K562 (cell line): Measurements from ENCODE around the gene CFAP69. TPM values are rescaled to one million over a fixed set of nuclear protein-coding genes. Genes with fewer than 3 reads are reported as not detected.

Source experiments
- AFF1 ChIP-seq, 2 experiments: fragments of 450-650 bp; IDR thresholded peaks; 2 replicates each; pipeline ENCODE4 v1.6.1; 2018; ENCODE audit warnings: mild to moderate bottlenecking in 2 of 2, low read depth in 1 of 2; ENCODE audit not compliant: partially characterized antibody in 2 of 2
- ARID1B ChIP-seq: fragments of 450-650 bp; IDR thresholded peaks from 2 replicates; pipeline ENCODE4 v1.6.1; 2016; ENCODE audit warnings: antibody characterized with exemption, mild to moderate bottlenecking, inconsistent platforms
- CREBBP ChIP-seq: IDR thresholded peaks from one replicate; pipeline ENCODE4 v1.6.1; 2012; ENCODE audit warnings: low read depth, mild to moderate bottlenecking, control low read depth, inconsistent platforms, low read length
- DIDO1 ChIP-seq: fragments of 450-650 bp; IDR thresholded peaks from 2 replicates; pipeline ENCODE4 v1.6.1; 2016; ENCODE audit warnings: low read depth, missing biosample characterization, missing genetic modification characterization
- FOXK2 ChIP-seq, 2 experiments: fragments of 450-650 bp; IDR thresholded peaks in 1 of 2; conservative IDR thresholded peaks in 1 of 2; 2 replicates each; pipeline ENCODE4 v1.6.1; 2016; ENCODE audit warnings: low read depth in 2 of 2, mild to moderate bottlenecking in 1 of 2
- IRF9 ChIP-seq: fragments of 450-650 bp; IDR thresholded peaks from 2 replicates; pipeline ENCODE4 v1.6.1; 2016; ENCODE audit warnings: missing biosample characterization, missing genetic modification characterization
- JUN ChIP-seq, 2 experiments: sonication (generic) in 1 of 2; formaldehyde crosslinking in 1 of 2; IDR thresholded peaks; 2 replicates each; pipeline versions ENCODE4 v1.6.1 to v1.8.0; 2012 to 2022; ENCODE audit warnings: borderline replicate concordance in 2 of 2, mild to moderate bottlenecking in 2 of 2, improper control_type of control experiment in 1 of 2, low read depth in 1 of 2, low read length in 1 of 2, missing genetic modification reagents in 1 of 2
- KAT8 ChIP-seq: fragments of 450-650 bp; IDR thresholded peaks from 2 replicates; pipeline ENCODE4 v1.6.1; 2016; ENCODE audit warnings: low read depth, mild to moderate bottlenecking
- MITF ChIP-seq: IDR thresholded peaks from 2 replicates; pipeline ENCODE4 v1.6.1; 2014; ENCODE audit warnings: antibody characterized with exemption
- PML ChIP-seq: IDR thresholded peaks from 2 replicates; pipeline ENCODE4 v1.6.1; 2012; ENCODE audit warnings: low read length, inconsistent platforms
- POLR2G ChIP-seq: fragments of 200-400 bp; formaldehyde crosslinking; IDR thresholded peaks from 2 replicates; pipeline ENCODE4 v1.6.1; 2017; ENCODE audit warnings: low read depth, mild to moderate bottlenecking, antibody characterized with exemption, low read length, moderate library complexity
- SETDB1 ChIP-seq: IDR thresholded peaks from one replicate; pipeline ENCODE4 v1.6.1; 2012; ENCODE audit warnings: low read length, control low read depth, inconsistent platforms
- SIN3B ChIP-seq: fragments of 450-650 bp; IDR thresholded peaks from 2 replicates; pipeline ENCODE4 v1.6.1; 2017; ENCODE audit warnings: low read depth, mild to moderate bottlenecking, moderate library complexity
- TCF7 ChIP-seq: sonication (generic); IDR thresholded peaks from 2 replicates; pipeline ENCODE4 v1.6.1; 2016; ENCODE audit warnings: antibody characterized with exemption, borderline replicate concordance
- YY1 ChIP-seq, 3 experiments: IDR thresholded peaks; 2 replicates each; pipeline ENCODE4 v1.6.1; 2011; ENCODE audit warnings: low read length in 2 of 3, mild to moderate bottlenecking in 2 of 3, moderate library complexity in 2 of 3, borderline replicate concordance in 1 of 3, control low read depth in 1 of 3, low read depth in 1 of 3; ENCODE audit not compliant: insufficient read depth in 3 of 3, insufficient replicate concordance in 2 of 3, control insufficient read depth in 1 of 3, insufficient read length in 1 of 3; ENCODE audit errors: extremely low read depth in 1 of 3
- ZNF134 ChIP-seq: fragments of 250-450 bp; sonication (Bioruptor Pico); conservative IDR thresholded peaks from 2 replicates; pipeline ENCODE4 v1.4.0; 2020
- ZNF639 ChIP-seq, 2 experiments: fragments of 200-800 bp in 1 of 2; sonication (Bioruptor generic) in 1 of 2; sonication (generic) in 1 of 2; formaldehyde crosslinking in 1 of 2; IDR thresholded peaks in 1 of 2; conservative IDR thresholded peaks in 1 of 2; 2 replicates each; pipeline versions ENCODE4 v1.5.0 to v1.6.1; 2016 to 2020; ENCODE audit warnings: missing compliant biosample characterization in 1 of 2, missing genetic modification characterization in 1 of 2, missing genetic modification reagents in 1 of 2
- polyA plus RNA-seq, 8 experiments: library from polyadenylated mRNA; depleted of rRNA in 4 of 8; stranded (reverse) in 5 of 8; unstranded in 3 of 8; fragments of >200 nt; fragmentation: Nextera tagmentation in 2 of 8; fragmentation: Illumina TruSeq in 1 of 8; extraction: Ambion mirVana in 2 of 8; extraction: Trizol in 1 of 8; gene quantifications; 2 replicates each; pipeline versions ENCODE4 v1.2.1 to v1.2.3, GENCODE V29; 2011 to 2014; ENCODE audit warnings: inconsistent platforms in 1 of 8, missing spikeins in 1 of 8
- total RNA-seq, 7 experiments: library from RNA; depleted of rRNA in 6 of 7; stranded (reverse); fragments of >200 nt in 6 of 7; fragmentation: Illumina TruSeq in 2 of 7; extraction: Trizol in 2 of 7; gene quantifications; 2 replicates each; pipeline versions ENCODE4 v1.2.1 to v1.2.3, GENCODE V29; 2011 to 2021; ENCODE audit warnings: low replicate concordance in 1 of 7

Gene CFAP69
- total and polyA plus RNA-seq, 9 of the 15 experiments (the other 6 are each of a cell fraction or from before 2014, with no cell fraction given), result 0.24 to 5.1 (median 1.7) TPM

GRCh38 chr7:90346336-90347125 lies 101.6 kb downstream of the CFAP69 start, which contains the start of gene GTPBP10 (continued):
- TF ChIP-seq IRF9 (tag) (0 out of 2 replicates have a peak, but pooled peaks have one; percentile 29), SIN3B (peak; percentile 91; the same call in 1 of the 2 replicates), YY1 (IDR thresholded peaks at IDR 0.05; ENCODE audit: borderline replicate concordance in 1 of 3, control insufficient read depth in 1 of 3, extremely low read depth in 1 of 3, insufficient read depth in 3 of 3, insufficient read length in 1 of 3, insufficient replicate concordance in 2 of 3, low read depth in 1 of 3, low read length in 2 of 3) (peak; percentile 44 to 91 (median 84)), CREBBP (no peak), SETDB1 (no peak), DIDO1 (tag) (peak; percentile 93), KAT8 (peak; percentile 87; the same call in 1 of the 2 replicates), JUN (IDR thresholded peaks at IDR 0.05; ENCODE audit: borderline replicate concordance, low read depth, low read length) (peak; percentile 55; the same call in 1 of the 2 replicates), JUN (CRISPR knock-in tag; IDR thresholded peaks at IDR 0.05; ENCODE audit: borderline replicate concordance) (no peak; the same call in 1 of the 2 replicates), AFF1 (IDR thresholded peaks at IDR 0.05; ENCODE audit: low read depth in 1 of 2, partially characterized antibody in 2 of 2) (peak; percentile 18 to 92), FOXK2 (conservative IDR thresholded peaks at IDR 0.05 in 1 of 2, IDR thresholded peaks at IDR 0.05 in 1 of 2; ENCODE audit: low read depth in 2 of 2) (peak; percentile 97 to 98), ZNF134 (CRISPR knock-in tag) (no peak), POLR2G (peak; percentile 95), ARID1B (peak; percentile 54; the same call in 1 of the 2 replicates), PML (peak; percentile 91), TCF7 (no peak), MITF (no peak; the same call in 1 of the 2 replicates), ZNF639 (CRISPR knock-in tag; conservative IDR thresholded peaks at IDR 0.05 in 1 of 2, IDR thresholded peaks at IDR 0.05 in 1 of 2) (peak in 1 of 2 experiments; percentile 39; a peak in 1 of 4 replicates)
